ENCODE data around the gene SH3PXD2A. TPM values are rescaled to one million over a fixed set of nuclear protein-coding genes. Genes with fewer than 3 reads are reported as not detected.
"Not testable (repeated sequence)": the region's sequence is repeated elsewhere in the genome, so short reads cannot be mapped to it uniquely, and the experiment has no call there.

SH3PXD2A gene
- total RNA-seq, 2 experiments from 2014 or later, result 16.5 to 17.9 TPM

GRCh38 chr10:103823706-103824272 is 31.6 kb downstream of the SH3PXD2A start:
- Mint-ChIP-seq H3K4me3 (no peak overlapping the region), H3K9me3 (no peaks in the 10 kb centered on the region), H3K36me3 (ENCODE audit: low read depth) (no peaks in the 10 kb centered on the region), H3K27me3 (peaks cover 16% of the 10 kb centered on the region), H3K4me1 (peaks cover 13% of the 10 kb centered on the region), H3K27ac (no peak overlapping the region)
- no peak for DNase-seq
- POLR2A ChIA-PET, result no interaction called here
- CTCF ChIA-PET, result no interaction called here

- peaks cover 13% of the 10 kb centered on the region for H3K4me1 Mint-ChIP-seq
- H3K4me3 Mint-ChIP-seq, result no peak overlapping the region
- H3K27me3 Mint-ChIP-seq, result peaks cover 24% of the 10 kb centered on the region
- H3K9me3 Mint-ChIP-seq, result no peaks in the 10 kb centered on the region
- H3K36me3 Mint-ChIP-seq (ENCODE audit: low read depth), result no peaks in the 10 kb centered on the region
- no peak for DNase-seq
- ChIA-PET CTCF (interaction anchor here (0.6 kb wide), 1 partner anchor 1445 kb away, joined by 3 read pairs; no protein-coding TSS in a partner anchor), POLR2A (no interaction called here)
- H3K27ac Mint-ChIP-seq, result no peak overlapping the region
These were observed 32.6 kb downstream of the SH3PXD2A start for GRCh38 chr10:103822800-103823199.

- H3K4me3 Mint-ChIP-seq, result no peak overlapping the region
- no peaks in the 10 kb centered on the region for H3K9me3 Mint-ChIP-seq
- no peak for DNase-seq
- H3K36me3 Mint-ChIP-seq (ENCODE audit: low read depth), result no peaks in the 10 kb centered on the region
- ChIA-PET CTCF (interaction anchor here (0.6 kb wide), 1 partner anchor 1444 kb away, joined by 3 read pairs; no protein-coding TSS in a partner anchor), POLR2A (no interaction called here)
- H3K27me3 Mint-ChIP-seq, result peaks cover 25% of the 10 kb centered on the region
- peaks cover 13% of the 10 kb centered on the region for H3K4me1 Mint-ChIP-seq
- H3K27ac Mint-ChIP-seq, result no peak overlapping the region
These were observed 33.2 kb downstream of the SH3PXD2A start for GRCh38 chr10:103822107-103822716.

- Mint-ChIP-seq H3K36me3 (ENCODE audit: low read depth) (no peaks in the 10 kb centered on the region), H3K27me3 (peaks cover 25% of the 10 kb centered on the region), H3K4me3 (no peak overlapping the region), H3K27ac (no peak overlapping the region), H3K9me3 (no peaks in the 10 kb centered on the region), H3K4me1 (peaks cover 16% of the 10 kb centered on the region)
- CTCF ChIA-PET, result interaction anchor here (0.7 kb wide), 1 partner anchor 27 kb away, joined by 3 read pairs; no protein-coding TSS in a partner anchor
- POLR2A ChIA-PET, result no interaction called here
- no peak for DNase-seq
These were observed 35.0 kb downstream of the SH3PXD2A start for GRCh38 chr10:103820101-103821062.

GRCh38 chr10:103819493-103819892 is 35.9 kb downstream of the SH3PXD2A start:
- POLR2A ChIA-PET, result no interaction called here
- H3K27ac Mint-ChIP-seq, result no peak overlapping the region
- CTCF ChIA-PET, result no interaction called here

GRCh38 chr10:103818765-103819374 is 36.5 kb downstream of the SH3PXD2A start:
- H3K27ac Mint-ChIP-seq, result no peak overlapping the region
- POLR2A ChIA-PET, result no interaction called here

More at GRCh38 chr10:103819493-103819892, 35.9 kb downstream of the SH3PXD2A start:
- peaks cover 14% of the 10 kb centered on the region for H3K4me1 Mint-ChIP-seq
- H3K27me3 Mint-ChIP-seq, result peaks cover 27% of the 10 kb centered on the region
- no peaks in the 10 kb centered on the region for H3K9me3 Mint-ChIP-seq
- no peak for DNase-seq
- H3K4me3 Mint-ChIP-seq, result no peak overlapping the region
- H3K36me3 Mint-ChIP-seq (ENCODE audit: low read depth), result no peaks in the 10 kb centered on the region

GRCh38 chr10:103818105-103818504 is 37.3 kb downstream of the SH3PXD2A start:
- peaks cover 4% of the 10 kb centered on the region for H3K4me1 Mint-ChIP-seq
- no peak overlapping the region for H3K27ac Mint-ChIP-seq
- peaks cover 27% of the 10 kb centered on the region for H3K27me3 Mint-ChIP-seq
- H3K9me3 Mint-ChIP-seq, result no peaks in the 10 kb centered on the region
- no peak for DNase-seq
- no peak overlapping the region for H3K4me3 Mint-ChIP-seq
- ChIA-PET CTCF (no interaction called here), POLR2A (no interaction called here)
- H3K36me3 Mint-ChIP-seq (ENCODE audit: low read depth), result no peaks in the 10 kb centered on the region

More at GRCh38 chr10:103818765-103819374, 36.5 kb downstream of the SH3PXD2A start:
- no peak for DNase-seq
- CTCF ChIA-PET, result no interaction called here
- peaks cover 27% of the 10 kb centered on the region for H3K27me3 Mint-ChIP-seq
- H3K9me3 Mint-ChIP-seq, result no peaks in the 10 kb centered on the region
- no peaks in the 10 kb centered on the region for H3K36me3 Mint-ChIP-seq (ENCODE audit: low read depth)
- peaks cover 8% of the 10 kb centered on the region for H3K4me1 Mint-ChIP-seq
- no peak overlapping the region for H3K4me3 Mint-ChIP-seq

GRCh38 chr10:103816431-103816830 is 38.9 kb downstream of the SH3PXD2A start:
- peaks cover 22% of the 10 kb centered on the region for H3K27me3 Mint-ChIP-seq
- ChIA-PET POLR2A (interaction anchor here (0.6 kb wide), 1 partner anchor 23 kb away, joined by 3 read pairs; no protein-coding TSS in a partner anchor), CTCF (no interaction called here)

GRCh38 chr10:103814626-103815370 is 40.6 kb downstream of the SH3PXD2A start:
- peaks cover 9% of the 10 kb centered on the region for H3K4me1 Mint-ChIP-seq
- no peaks in the 10 kb centered on the region for H3K36me3 Mint-ChIP-seq (ENCODE audit: low read depth)
- CTCF ChIA-PET, result interaction anchor here (0.9 to 1.6 kb wide), 4 partner anchors 32 to 103 kb away, joined by 3 to 4 read pairs (median 4); no protein-coding TSS in a partner anchor
- no peak overlapping the region for H3K4me3 Mint-ChIP-seq
- H3K27me3 Mint-ChIP-seq, result peaks cover 24% of the 10 kb centered on the region
- H3K9me3 Mint-ChIP-seq, result no peaks in the 10 kb centered on the region
- no peak overlapping the region for H3K27ac Mint-ChIP-seq
- POLR2A ChIA-PET, result no interaction called here
- no peak for DNase-seq

More at GRCh38 chr10:103816431-103816830, 38.9 kb downstream of the SH3PXD2A start:
- H3K4me3 Mint-ChIP-seq, result no peak overlapping the region
- no peaks in the 10 kb centered on the region for H3K36me3 Mint-ChIP-seq (ENCODE audit: low read depth)
- no peaks in the 10 kb centered on the region for H3K9me3 Mint-ChIP-seq
- H3K27ac Mint-ChIP-seq, result no peak overlapping the region
- no peak for DNase-seq
- H3K4me1 Mint-ChIP-seq, result peaks cover 9% of the 10 kb centered on the region

GRCh38 chr10:103814105-103814504 is 41.3 kb downstream of the SH3PXD2A start:
- ChIA-PET POLR2A (no interaction called here), CTCF (interaction anchor here (0.7 to 1.4 kb wide), 6 partner anchors 32 to 102 kb away, joined by 3 to 5 read pairs (median 3); no protein-coding TSS in a partner anchor)
- no peak for DNase-seq
- H3K9me3 Mint-ChIP-seq, result no peaks in the 10 kb centered on the region
- no peaks in the 10 kb centered on the region for H3K36me3 Mint-ChIP-seq (ENCODE audit: low read depth)
- no peak overlapping the region for H3K4me3 Mint-ChIP-seq
- H3K27ac Mint-ChIP-seq, result no peak overlapping the region
- peaks cover 17% of the 10 kb centered on the region for H3K27me3 Mint-ChIP-seq
- peaks cover 9% of the 10 kb centered on the region for H3K4me1 Mint-ChIP-seq

GRCh38 chr10:103813312-103813711 is 42.1 kb downstream of the SH3PXD2A start:
- H3K27ac Mint-ChIP-seq, POLR2A ChIA-PET, H3K9me3 Mint-ChIP-seq: not testable (repeated sequence)

GRCh38 chr10:103812432-103812831 is 42.9 kb downstream of the SH3PXD2A start:
- CTCF ChIA-PET, result no interaction called here
- H3K4me3 Mint-ChIP-seq, result no peak overlapping the region
- peaks cover 9% of the 10 kb centered on the region for H3K4me1 Mint-ChIP-seq
- peaks cover 5% of the 10 kb centered on the region for H3K27me3 Mint-ChIP-seq
- H3K9me3 Mint-ChIP-seq, result no peaks in the 10 kb centered on the region
- POLR2A ChIA-PET, result no interaction called here
- H3K27ac Mint-ChIP-seq, result no peak overlapping the region
- no peak for DNase-seq
- no peaks in the 10 kb centered on the region for H3K36me3 Mint-ChIP-seq (ENCODE audit: low read depth)

More at GRCh38 chr10:103813312-103813711, 42.1 kb downstream of the SH3PXD2A start:
- not testable (repeated sequence) for H3K36me3 Mint-ChIP-seq (ENCODE audit: low read depth); DNase-seq; H3K4me1 Mint-ChIP-seq; H3K4me3 Mint-ChIP-seq; H3K27me3 Mint-ChIP-seq
- CTCF ChIA-PET, result interaction anchor here (0.7 to 1.4 kb wide), 6 partner anchors 32 to 496 kb away, joined by 3 to 5 read pairs (median 3); no protein-coding TSS in a partner anchor
